T47D (cell line): Measurements from ENCODE around the gene KRT8.

Source experiments
- DNase-seq, 2 experiments: peaks; one replicate each; pipeline versions ENCODE4 v3.0.0 to v3.0.0-alpha.2; 2011 to 2012; ENCODE audit warnings: low read depth in 1 of 2, low spot score in 1 of 2
- JUND ChIP-seq: IDR thresholded peaks from 2 replicates; pipeline ENCODE4 v1.6.1; 2012; ENCODE audit warnings: low read depth
- in situ Hi-C: cut with HindIII; loops from 2 replicates; pipeline ENCODE4 v1.10.0; 2016; ENCODE audit warnings: low sequenced_read_pairs, low pct_unique_long_range_greater_than_20kb

Gene KRT8

GRCh38 chr12:52945389-52946232 is 40.7 kb upstream of the KRT8 start:
- TF ChIP-seq JUND: peak; percentile 92
- peak in 1 of 2 experiments; percentile 96 for DNase-seq
- in situ Hi-C loops: no loop called here

DNA sequence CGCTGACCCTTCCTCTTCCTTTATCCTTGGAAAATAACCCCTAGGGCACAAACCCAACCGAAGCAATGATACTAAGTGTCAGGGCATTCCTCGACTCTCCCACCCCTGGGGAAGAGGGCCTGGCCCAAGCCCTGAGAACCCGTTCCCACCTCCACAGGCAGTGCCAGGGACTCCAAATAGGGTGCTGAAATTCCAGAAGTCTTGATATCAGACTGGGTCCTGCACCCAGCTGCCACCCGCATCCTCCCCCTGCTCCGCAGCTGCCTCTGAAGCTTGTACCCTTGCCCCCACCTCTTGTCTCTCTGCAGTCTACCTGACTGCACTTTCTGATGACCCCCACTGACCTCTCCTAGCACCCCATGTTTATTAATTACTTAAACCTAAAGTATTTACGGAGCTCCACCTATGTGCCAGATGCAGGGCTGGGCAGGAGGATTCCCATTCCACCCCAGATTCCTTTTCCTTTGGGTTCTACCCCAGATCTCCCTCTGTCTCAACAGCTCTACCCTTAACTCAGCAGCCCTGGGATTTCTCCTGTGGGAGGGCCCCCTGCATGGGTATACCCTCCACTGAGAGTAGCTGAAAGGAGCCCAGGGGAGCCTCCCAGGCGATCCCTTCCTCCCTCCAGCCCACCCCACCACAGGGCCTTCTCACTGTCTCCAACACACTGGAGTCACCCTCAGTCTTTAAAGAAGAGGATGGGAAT is 40.0 kb upstream of the KRT8 start:
- no peak for DNase-seq
- no peak for TF ChIP-seq JUND
- in situ Hi-C loops: no loop called here

DNA sequence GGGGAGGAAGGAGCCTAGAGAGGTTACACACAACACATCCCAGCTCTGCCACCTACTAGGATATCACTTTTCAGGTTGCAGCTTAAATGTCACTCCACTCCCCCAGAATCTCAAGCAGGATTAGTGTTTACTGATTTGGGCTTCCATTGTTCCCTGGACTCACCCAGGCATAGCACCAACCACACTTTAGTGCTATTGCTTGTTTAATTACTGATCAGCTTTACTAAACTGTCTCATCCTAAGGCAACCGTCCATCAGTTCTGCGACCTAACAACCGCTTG is 38.0 kb upstream of the KRT8 start:
- no peak for TF ChIP-seq JUND
- in situ Hi-C loops: no loop called here
- DNase-seq: no peak

GRCh38 chr12:52942066-52942900 is 37.4 kb upstream of the KRT8 start:
- in situ Hi-C loops: no loop called here
- no peak for DNase-seq
- TF ChIP-seq JUND: no peak

DNA sequence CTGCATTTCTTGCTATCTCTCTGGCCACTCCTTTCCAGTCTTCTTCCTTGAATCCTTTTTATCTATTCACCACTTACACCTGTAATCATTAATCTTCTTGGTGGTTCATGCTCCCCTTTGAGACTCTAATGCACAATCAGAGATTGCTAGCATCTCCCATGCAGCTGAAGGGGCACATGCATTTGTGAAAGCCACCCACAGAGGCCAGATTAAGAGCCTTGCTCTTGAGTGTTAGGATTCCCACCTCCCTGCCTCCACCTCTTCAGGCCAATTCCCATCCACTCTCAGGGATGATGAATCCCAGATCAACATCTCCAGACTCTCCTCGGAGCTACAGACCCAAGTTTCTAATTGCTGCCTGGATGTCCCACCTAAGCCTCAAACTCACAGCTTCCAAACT is 24.7 kb upstream of the KRT8 start:
- no peak for TF ChIP-seq JUND
- in situ Hi-C loops: no loop called here
- DNase-seq: no peak

DNA sequence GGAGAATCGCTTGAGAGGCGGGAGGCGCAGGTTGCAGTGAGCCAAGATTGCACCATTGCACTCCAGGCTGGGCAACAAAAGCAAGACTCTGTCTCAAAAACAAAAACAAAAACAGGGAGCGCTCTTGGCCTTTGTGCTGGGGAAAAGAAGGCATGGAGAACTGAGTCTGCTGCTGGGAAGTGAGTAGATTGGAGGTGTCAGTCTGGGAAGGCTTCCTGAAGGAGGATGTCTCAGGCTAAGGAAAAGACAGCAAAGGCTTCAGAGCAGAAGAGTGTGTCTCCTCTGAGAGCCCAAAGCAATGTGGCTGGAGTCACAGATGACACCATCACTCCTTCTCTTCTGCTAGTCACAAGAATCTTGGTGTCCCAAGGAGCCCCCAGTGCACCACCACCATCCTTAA is 23.1 kb upstream of the KRT8 start:
- in situ Hi-C loops: no loop called here
- TF ChIP-seq JUND: no peak
- no peak for DNase-seq

- no peak for DNase-seq
- no peak for TF ChIP-seq JUND
- in situ Hi-C loops: no loop called here
Observed at GRCh38 chr12:52926596-52927234, 21.8 kb upstream of the KRT8 start.

- TF ChIP-seq JUND: no peak
- in situ Hi-C loops: no loop called here
- peak in 1 of 2 experiments; percentile 94 for DNase-seq
Observed at GRCh38 chr12:52925717-52926595, 21.1 kb upstream of the KRT8 start.

- TF ChIP-seq JUND: peak; percentile 55; the same call in 1 of the 2 replicates
- peak in 1 of 2 experiments; percentile 65 for DNase-seq
- in situ Hi-C loops: no loop called here
Observed at GRCh38 chr12:52924764-52925716, 20.2 kb upstream of the KRT8 start.

GRCh38 chr12:52921488-52922165 is 16.8 kb upstream of the KRT8 start:
- no peak for DNase-seq
- TF ChIP-seq JUND: no peak
- in situ Hi-C loops: no loop called here
